ENCODE results near the gene PSME3. TPM values are rescaled to one million over a fixed set of nuclear protein-coding genes. Genes with fewer than 3 reads are reported as not detected.
"Not testable (repeated sequence)": the region's sequence is repeated elsewhere in the genome, so short reads cannot be mapped to it uniquely, and the experiment has no call there.

Gene PSME3
- total and polyA plus RNA-seq, 2 experiments from 2014 or later = 93.5 to 178 TPM

DNA sequence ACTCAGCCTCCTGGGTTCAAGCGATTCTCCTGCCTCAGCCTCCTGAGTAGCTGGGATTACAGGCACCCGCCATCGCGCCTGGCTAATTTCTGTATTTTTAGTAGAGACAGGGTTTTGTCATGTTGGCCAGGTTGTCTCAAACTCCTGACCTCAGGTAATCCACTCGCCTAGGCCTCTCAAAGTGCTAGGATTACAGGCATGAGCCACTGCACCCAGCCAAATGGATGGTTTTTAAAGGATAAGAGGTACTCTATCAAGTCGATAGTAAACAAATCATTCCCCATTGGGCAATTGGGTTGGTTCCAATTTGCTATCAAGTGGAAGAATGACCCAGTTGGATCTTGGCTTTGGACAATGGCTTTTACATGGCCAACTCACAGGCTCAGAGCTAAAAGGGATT lies 48.5 kb downstream of the PSME3 start:
- not testable (repeated sequence) for DNase-seq (ENCODE audit: low spot score); H3K4me1 ChIP-seq (ENCODE audit: insufficient read depth); H3K9me3 Mint-ChIP-seq; H3K9me2 ChIP-seq (ENCODE audit: insufficient read depth); H3K27ac Mint-ChIP-seq; ATAC-seq; H4K20me1 ChIP-seq (replicated peaks; ENCODE audit: insufficient read depth); H3F3A ChIP-seq (replicated peaks; ENCODE audit: low read depth); H3K4me3 ChIP-seq; H3K36me3 ChIP-seq (ENCODE audit: insufficient read depth); H2AFZ ChIP-seq; H3K4me3 Mint-ChIP-seq; H3K4me2 ChIP-seq; H3K79me2 ChIP-seq (replicated peaks; ENCODE audit: insufficient read depth); H3K27ac ChIP-seq (ENCODE audit: low read depth); H3K27me3 ChIP-seq (ENCODE audit: insufficient read depth); H3K36me3 Mint-ChIP-seq (ENCODE audit: low read depth)
- H3K4me1 Mint-ChIP-seq = peaks cover 15% of the 10 kb centered on the region
- H3K27me3 Mint-ChIP-seq (ENCODE audit: insufficient read depth, low read depth, poor library complexity) = peaks cover 15% of the 10 kb centered on the region

DNA sequence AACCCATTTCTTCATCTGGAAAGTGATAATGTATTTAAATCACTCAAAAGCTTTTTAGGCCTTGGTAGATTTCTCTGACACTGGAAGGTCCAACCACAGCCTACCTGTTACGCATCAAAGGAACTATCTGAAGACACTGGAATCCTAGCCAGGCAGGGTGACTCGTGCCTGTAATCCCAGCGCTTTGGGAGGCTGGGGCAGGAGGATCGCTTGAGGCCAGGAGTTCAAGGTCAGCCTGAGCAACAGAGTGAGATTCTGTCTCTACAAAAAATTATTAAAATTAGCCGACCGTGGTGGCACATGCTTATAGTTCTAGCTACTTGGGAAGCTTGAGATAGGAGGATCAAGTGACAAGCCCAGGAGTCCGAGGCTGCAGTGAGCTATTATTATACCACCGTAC lies 49.0 kb downstream of the PSME3 start:
- no peaks in the 10 kb centered on the region for H3K9me3 Mint-ChIP-seq
- H3K36me3 Mint-ChIP-seq (ENCODE audit: low read depth) = no peaks in the 10 kb centered on the region
- peaks cover 15% of the 10 kb centered on the region for H3K4me1 Mint-ChIP-seq

More for the DNA sequence above, 49.0 kb downstream of the PSME3 start:
- ATAC-seq = no peak
- Histone ChIP-seq H3K79me2 (replicated peaks; ENCODE audit: insufficient read depth) (no peaks in the 10 kb centered on the region), H2AFZ (no peak overlapping the region), H3K4me2 (no peak overlapping the region), H3F3A (replicated peaks; ENCODE audit: low read depth) (no peaks in the 10 kb centered on the region), H3K36me3 (ENCODE audit: insufficient read depth) (no peaks in the 10 kb centered on the region), H4K20me1 (replicated peaks; ENCODE audit: insufficient read depth) (no peaks in the 10 kb centered on the region), H3K27me3 (ENCODE audit: insufficient read depth) (peaks cover 7% of the 10 kb centered on the region; the same call in 1 of the 2 replicates), H3K27ac (ENCODE audit: low read depth) (no peak overlapping the region), H3K4me3 (no peak overlapping the region), H3K4me1 (ENCODE audit: insufficient read depth) (peaks cover 5% of the 10 kb centered on the region; the same call in 1 of the 2 replicates), H3K9me2 (ENCODE audit: insufficient read depth) (no peaks in the 10 kb centered on the region)
- Mint-ChIP-seq H3K27me3 (ENCODE audit: insufficient read depth, low read depth, poor library complexity) (peaks cover 14% of the 10 kb centered on the region), H3K4me3 (no peak overlapping the region), H3K27ac (no peak overlapping the region)
- no peak for TF ChIP-seq POLR2AphosphoS5 (IDR thresholded peaks at IDR 0.05; ENCODE audit: low read depth)
- no peak for TF ChIP-seq ZNF114 (CRISPR knock-in tag; IDR thresholded peaks at IDR 0.05)
- TF ChIP-seq, protein P1, sequence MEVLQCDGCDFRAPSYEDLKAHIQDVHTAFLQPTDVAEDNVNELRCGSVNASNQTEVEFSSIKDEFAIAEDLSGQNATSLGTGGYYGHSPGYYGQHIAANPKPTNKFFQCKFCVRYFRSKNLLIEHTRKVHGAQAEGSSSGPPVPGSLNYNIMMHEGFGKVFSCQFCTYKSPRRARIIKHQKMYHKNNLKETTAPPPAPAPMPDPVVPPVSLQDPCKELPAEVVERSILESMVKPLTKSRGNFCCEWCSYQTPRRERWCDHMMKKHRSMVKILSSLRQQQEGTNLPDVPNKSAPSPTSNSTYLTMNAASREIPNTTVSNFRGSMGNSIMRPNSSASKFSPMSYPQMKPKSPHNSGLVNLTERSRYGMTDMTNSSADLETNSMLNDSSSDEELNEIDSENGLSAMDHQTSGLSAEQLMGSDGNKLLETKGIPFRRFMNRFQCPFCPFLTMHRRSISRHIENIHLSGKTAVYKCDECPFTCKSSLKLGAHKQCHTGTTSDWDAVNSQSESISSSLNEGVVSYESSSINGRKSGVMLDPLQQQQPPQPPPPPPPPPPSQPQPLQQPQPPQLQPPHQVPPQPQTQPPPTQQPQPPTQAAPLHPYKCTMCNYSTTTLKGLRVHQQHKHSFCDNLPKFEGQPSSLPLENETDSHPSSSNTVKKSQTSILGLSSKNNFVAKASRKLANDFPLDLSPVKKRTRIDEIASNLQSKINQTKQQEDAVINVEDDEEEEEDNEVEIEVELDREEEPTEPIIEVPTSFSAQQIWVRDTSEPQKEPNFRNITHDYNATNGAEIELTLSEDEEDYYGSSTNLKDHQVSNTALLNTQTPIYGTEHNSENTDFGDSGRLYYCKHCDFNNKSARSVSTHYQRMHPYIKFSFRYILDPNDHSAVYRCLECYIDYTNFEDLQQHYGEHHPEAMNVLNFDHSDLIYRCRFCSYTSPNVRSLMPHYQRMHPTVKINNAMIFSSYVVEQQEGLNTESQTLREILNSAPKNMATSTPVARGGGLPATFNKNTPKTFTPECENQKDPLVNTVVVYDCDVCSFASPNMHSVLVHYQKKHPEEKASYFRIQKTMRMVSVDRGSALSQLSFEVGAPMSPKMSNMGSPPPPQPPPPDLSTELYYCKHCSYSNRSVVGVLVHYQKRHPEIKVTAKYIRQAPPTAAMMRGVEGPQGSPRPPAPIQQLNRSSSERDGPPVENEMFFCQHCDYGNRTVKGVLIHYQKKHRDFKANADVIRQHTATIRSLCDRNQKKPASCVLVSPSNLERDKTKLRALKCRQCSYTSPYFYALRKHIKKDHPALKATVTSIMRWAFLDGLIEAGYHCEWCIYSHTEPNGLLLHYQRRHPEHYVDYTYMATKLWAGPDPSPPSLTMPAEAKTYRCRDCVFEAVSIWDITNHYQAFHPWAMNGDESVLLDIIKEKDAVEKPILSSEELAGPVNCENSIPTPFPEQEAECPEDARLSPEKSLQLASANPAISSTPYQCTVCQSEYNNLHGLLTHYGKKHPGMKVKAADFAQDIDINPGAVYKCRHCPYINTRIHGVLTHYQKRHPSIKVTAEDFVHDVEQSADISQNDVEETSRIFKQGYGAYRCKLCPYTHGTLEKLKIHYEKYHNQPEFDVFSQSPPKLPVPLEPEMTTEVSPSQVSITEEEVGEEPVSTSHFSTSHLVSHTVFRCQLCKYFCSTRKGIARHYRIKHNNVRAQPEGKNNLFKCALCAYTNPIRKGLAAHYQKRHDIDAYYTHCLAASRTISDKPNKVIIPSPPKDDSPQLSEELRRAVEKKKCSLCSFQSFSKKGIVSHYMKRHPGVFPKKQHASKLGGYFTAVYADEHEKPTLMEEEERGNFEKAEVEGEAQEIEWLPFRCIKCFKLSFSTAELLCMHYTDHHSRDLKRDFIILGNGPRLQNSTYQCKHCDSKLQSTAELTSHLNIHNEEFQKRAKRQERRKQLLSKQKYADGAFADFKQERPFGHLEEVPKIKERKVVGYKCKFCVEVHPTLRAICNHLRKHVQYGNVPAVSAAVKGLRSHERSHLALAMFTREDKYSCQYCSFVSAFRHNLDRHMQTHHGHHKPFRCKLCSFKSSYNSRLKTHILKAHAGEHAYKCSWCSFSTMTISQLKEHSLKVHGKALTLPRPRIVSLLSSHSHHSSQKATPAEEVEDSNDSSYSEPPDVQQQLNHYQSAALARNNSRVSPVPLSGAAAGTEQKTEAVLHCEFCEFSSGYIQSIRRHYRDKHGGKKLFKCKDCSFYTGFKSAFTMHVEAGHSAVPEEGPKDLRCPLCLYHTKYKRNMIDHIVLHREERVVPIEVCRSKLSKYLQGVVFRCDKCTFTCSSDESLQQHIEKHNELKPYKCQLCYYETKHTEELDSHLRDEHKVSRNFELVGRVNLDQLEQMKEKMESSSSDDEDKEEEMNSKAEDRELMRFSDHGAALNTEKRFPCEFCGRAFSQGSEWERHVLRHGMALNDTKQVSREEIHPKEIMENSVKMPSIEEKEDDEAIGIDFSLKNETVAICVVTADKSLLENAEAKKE (CRISPR knock-in tag; IDR thresholded peaks at IDR 0.05) = no peak
- no peak for TF ChIP-seq NANOG (IDR thresholded peaks at IDR 0.05; ENCODE audit: borderline replicate concordance)
- TF ChIP-seq STAT1 (IDR thresholded peaks at IDR 0.05; ENCODE audit: unreplicated experiment) = no peak
- TF ChIP-seq JUNB (IDR thresholded peaks at IDR 0.05; ENCODE audit: unreplicated experiment) = no peak
- TF ChIP-seq, protein P2, sequence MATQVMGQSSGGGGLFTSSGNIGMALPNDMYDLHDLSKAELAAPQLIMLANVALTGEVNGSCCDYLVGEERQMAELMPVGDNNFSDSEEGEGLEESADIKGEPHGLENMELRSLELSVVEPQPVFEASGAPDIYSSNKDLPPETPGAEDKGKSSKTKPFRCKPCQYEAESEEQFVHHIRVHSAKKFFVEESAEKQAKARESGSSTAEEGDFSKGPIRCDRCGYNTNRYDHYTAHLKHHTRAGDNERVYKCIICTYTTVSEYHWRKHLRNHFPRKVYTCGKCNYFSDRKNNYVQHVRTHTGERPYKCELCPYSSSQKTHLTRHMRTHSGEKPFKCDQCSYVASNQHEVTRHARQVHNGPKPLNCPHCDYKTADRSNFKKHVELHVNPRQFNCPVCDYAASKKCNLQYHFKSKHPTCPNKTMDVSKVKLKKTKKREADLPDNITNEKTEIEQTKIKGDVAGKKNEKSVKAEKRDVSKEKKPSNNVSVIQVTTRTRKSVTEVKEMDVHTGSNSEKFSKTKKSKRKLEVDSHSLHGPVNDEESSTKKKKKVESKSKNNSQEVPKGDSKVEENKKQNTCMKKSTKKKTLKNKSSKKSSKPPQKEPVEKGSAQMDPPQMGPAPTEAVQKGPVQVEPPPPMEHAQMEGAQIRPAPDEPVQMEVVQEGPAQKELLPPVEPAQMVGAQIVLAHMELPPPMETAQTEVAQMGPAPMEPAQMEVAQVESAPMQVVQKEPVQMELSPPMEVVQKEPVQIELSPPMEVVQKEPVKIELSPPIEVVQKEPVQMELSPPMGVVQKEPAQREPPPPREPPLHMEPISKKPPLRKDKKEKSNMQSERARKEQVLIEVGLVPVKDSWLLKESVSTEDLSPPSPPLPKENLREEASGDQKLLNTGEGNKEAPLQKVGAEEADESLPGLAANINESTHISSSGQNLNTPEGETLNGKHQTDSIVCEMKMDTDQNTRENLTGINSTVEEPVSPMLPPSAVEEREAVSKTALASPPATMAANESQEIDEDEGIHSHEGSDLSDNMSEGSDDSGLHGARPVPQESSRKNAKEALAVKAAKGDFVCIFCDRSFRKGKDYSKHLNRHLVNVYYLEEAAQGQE (IDR thresholded peaks at IDR 0.05; ENCODE audit: unreplicated experiment) = no peak
- TF ChIP-seq EZH2phosphoT487 (IDR thresholded peaks at IDR 0.05; ENCODE audit: unreplicated experiment) = no peak
- TF ChIP-seq EZH2 (IDR thresholded peaks at IDR 0.05; ENCODE audit: low read depth, unreplicated experiment) = no peak
- TF ChIP-seq, protein P3, sequence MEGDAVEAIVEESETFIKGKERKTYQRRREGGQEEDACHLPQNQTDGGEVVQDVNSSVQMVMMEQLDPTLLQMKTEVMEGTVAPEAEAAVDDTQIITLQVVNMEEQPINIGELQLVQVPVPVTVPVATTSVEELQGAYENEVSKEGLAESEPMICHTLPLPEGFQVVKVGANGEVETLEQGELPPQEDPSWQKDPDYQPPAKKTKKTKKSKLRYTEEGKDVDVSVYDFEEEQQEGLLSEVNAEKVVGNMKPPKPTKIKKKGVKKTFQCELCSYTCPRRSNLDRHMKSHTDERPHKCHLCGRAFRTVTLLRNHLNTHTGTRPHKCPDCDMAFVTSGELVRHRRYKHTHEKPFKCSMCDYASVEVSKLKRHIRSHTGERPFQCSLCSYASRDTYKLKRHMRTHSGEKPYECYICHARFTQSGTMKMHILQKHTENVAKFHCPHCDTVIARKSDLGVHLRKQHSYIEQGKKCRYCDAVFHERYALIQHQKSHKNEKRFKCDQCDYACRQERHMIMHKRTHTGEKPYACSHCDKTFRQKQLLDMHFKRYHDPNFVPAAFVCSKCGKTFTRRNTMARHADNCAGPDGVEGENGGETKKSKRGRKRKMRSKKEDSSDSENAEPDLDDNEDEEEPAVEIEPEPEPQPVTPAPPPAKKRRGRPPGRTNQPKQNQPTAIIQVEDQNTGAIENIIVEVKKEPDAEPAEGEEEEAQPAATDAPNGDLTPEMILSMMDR (conservative IDR thresholded peaks at IDR 0.05; ENCODE audit: low read depth in 2 of 2) = no peak
- no peak for DNase-seq (ENCODE audit: low spot score)

All from GM23338 (cell line).